OCI-LY3 (cell line): Measurements from ENCODE around the gene ATOH8.
A peak's percentile ranks its signal among the peaks of the same experiment; 100 is the strongest.

Experiments used
- EZH2phosphoT487 ChIP-seq: fragments of 200-600 bp; shearing (Covaris generic); IDR thresholded peaks from 2 replicates; pipeline ENCODE4 v1.6.1; 2018; ENCODE audit warnings: antibody characterized with exemption, mixed run types, low read depth
- TF ChIP-seq, protein P1 (sequence below): fragments of 200-600, 300-600 bp; sonication (generic); IDR thresholded peaks from 2 replicates; pipeline ENCODE4 v1.5.1; 2014; ENCODE audit warnings: antibody characterized with exemption, low read length, low read depth

DNA sequence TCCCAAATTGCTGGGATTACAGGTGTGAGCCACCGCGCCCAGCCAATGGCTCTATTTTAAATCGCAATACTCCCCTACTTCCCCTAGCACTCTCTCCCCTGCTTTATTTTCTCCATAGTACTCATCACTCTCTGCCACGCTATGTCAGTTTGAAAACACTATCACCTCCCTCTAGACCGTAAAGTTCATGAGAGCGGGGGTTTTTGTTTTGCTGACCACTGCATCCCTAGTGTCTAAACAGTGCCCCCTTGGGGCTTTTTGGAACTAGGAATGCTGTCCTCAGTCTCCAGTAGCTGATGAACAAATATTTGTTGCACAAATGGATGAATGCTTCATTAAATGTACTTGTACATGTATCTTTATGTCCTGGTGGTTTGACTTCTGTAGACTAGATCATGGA, 44.1 kb downstream of the ATOH8 start:
- TF ChIP-seq, protein P1, sequence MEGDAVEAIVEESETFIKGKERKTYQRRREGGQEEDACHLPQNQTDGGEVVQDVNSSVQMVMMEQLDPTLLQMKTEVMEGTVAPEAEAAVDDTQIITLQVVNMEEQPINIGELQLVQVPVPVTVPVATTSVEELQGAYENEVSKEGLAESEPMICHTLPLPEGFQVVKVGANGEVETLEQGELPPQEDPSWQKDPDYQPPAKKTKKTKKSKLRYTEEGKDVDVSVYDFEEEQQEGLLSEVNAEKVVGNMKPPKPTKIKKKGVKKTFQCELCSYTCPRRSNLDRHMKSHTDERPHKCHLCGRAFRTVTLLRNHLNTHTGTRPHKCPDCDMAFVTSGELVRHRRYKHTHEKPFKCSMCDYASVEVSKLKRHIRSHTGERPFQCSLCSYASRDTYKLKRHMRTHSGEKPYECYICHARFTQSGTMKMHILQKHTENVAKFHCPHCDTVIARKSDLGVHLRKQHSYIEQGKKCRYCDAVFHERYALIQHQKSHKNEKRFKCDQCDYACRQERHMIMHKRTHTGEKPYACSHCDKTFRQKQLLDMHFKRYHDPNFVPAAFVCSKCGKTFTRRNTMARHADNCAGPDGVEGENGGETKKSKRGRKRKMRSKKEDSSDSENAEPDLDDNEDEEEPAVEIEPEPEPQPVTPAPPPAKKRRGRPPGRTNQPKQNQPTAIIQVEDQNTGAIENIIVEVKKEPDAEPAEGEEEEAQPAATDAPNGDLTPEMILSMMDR = peak; percentile 36
- no peak for TF ChIP-seq EZH2phosphoT487
